Breast epithelium (tissue), 3 donors: Measurements from ENCODE around the gene UST.

Source experiments
- POLR2A ChIP-seq: fragments of 450-650 bp; IDR thresholded peaks from one replicate; pipeline ENCODE4 v1.6.1; 2016; ENCODE audit warnings: antibody characterized with exemption, mild to moderate bottlenecking, moderate library complexity
- POLR2AphosphoS5 ChIP-seq, 3 donors: sonication (generic); formaldehyde crosslinking; IDR thresholded peaks; one replicate each; pipeline ENCODE4 v1.6.1; 2017; ENCODE audit warnings: antibody characterized with exemption in 3 of 3
- TF ChIP-seq, protein P1 (sequence below), 3 donors: fragments of 450-650 bp; IDR thresholded peaks; one replicate each; pipeline ENCODE4 v1.5.1; 2016 to 2017; ENCODE audit warnings: antibody characterized with exemption in 3 of 3, mild to moderate bottlenecking in 3 of 3, moderate library complexity in 3 of 3

- TF ChIP-seq, protein P1, sequence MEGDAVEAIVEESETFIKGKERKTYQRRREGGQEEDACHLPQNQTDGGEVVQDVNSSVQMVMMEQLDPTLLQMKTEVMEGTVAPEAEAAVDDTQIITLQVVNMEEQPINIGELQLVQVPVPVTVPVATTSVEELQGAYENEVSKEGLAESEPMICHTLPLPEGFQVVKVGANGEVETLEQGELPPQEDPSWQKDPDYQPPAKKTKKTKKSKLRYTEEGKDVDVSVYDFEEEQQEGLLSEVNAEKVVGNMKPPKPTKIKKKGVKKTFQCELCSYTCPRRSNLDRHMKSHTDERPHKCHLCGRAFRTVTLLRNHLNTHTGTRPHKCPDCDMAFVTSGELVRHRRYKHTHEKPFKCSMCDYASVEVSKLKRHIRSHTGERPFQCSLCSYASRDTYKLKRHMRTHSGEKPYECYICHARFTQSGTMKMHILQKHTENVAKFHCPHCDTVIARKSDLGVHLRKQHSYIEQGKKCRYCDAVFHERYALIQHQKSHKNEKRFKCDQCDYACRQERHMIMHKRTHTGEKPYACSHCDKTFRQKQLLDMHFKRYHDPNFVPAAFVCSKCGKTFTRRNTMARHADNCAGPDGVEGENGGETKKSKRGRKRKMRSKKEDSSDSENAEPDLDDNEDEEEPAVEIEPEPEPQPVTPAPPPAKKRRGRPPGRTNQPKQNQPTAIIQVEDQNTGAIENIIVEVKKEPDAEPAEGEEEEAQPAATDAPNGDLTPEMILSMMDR (IDR thresholded peaks at IDR 0.05), result no peak
- TF ChIP-seq POLR2A (no peak), POLR2AphosphoS5 (IDR thresholded peaks at IDR 0.05) (no peak)
Measured at GRCh38 chr6:148885925-148886845, 139.4 kb downstream of the UST start.
